ENCODE results near the gene POLD2. TPM values are rescaled to one million over a fixed set of nuclear protein-coding genes. Genes with fewer than 3 reads are reported as not detected.

Gene POLD2
- polyA plus RNA-seq, 2 donors: 60.1 to 94.9 TPM

GRCh38 chr7:44152971-44153947 is 29.9 kb upstream of the POLD2 start:
- no peaks in the 10 kb centered on the region for H3K9me3 ChIP-seq (ENCODE audit: control insufficient read depth in 2 of 2, insufficient read depth in 1 of 2, low read depth in 1 of 2, low read length in 1 of 2)
- no peaks in the 10 kb centered on the region for H3K27me3 ChIP-seq (ENCODE audit: control insufficient read depth in 1 of 2, insufficient read depth in 2 of 2, low read length in 2 of 2)
- 80% methylated on average over 22 of the region's 22 CpGs for WGBS, 2 donors
- H3K4me3 ChIP-seq (ENCODE audit: low read depth in 1 of 2, low read length in 2 of 2): no peak overlapping the region
- no peak overlapping the region for H3K27ac ChIP-seq (ENCODE audit: low read depth in 2 of 2, low read length in 1 of 2)
- H3K36me3 ChIP-seq (ENCODE audit: control insufficient read depth in 2 of 2, insufficient read depth in 2 of 2, low read length in 1 of 2): no peaks in the 10 kb centered on the region
- H3K4me1 ChIP-seq (ENCODE audit: control insufficient read depth in 2 of 2, insufficient read depth in 2 of 2, low read length in 1 of 2): peaks cover 0 to 4% of the 10 kb centered on the region in 2 donors

- Histone ChIP-seq H3K36me3 (ENCODE audit: control insufficient read depth in 2 of 2, insufficient read depth in 2 of 2, low read length in 1 of 2) (no peaks in the 10 kb centered on the region), H3K27ac (ENCODE audit: low read depth in 2 of 2, low read length in 1 of 2) (no peak overlapping the region), H3K4me3 (ENCODE audit: low read depth in 1 of 2, low read length in 2 of 2) (no peak overlapping the region), H3K9me3 (ENCODE audit: control insufficient read depth in 2 of 2, insufficient read depth in 1 of 2, low read depth in 1 of 2, low read length in 1 of 2) (no peaks in the 10 kb centered on the region), H3K27me3 (ENCODE audit: control insufficient read depth in 1 of 2, insufficient read depth in 2 of 2, low read length in 2 of 2) (no peaks in the 10 kb centered on the region), H3K4me1 (ENCODE audit: control insufficient read depth in 2 of 2, insufficient read depth in 2 of 2, low read length in 1 of 2) (peaks cover 0 to 4% of the 10 kb centered on the region in 2 donors)
- WGBS, 2 donors: 94 to 97% methylated on average over 9 of the region's 9 CpGs
Measured at GRCh38 chr7:44151956-44152355, 28.6 kb upstream of the POLD2 start.

GRCh38 chr7:44150966-44151941 is 27.9 kb upstream of the POLD2 start:
- 87 to 90% methylated on average over 16 of the region's 16 CpGs for WGBS, 2 donors
- Histone ChIP-seq H3K36me3 (ENCODE audit: control insufficient read depth in 2 of 2, insufficient read depth in 2 of 2, low read length in 1 of 2) (no peaks in the 10 kb centered on the region), H3K27me3 (ENCODE audit: control insufficient read depth in 1 of 2, insufficient read depth in 2 of 2, low read length in 2 of 2) (no peaks in the 10 kb centered on the region), H3K4me1 (ENCODE audit: control insufficient read depth in 2 of 2, insufficient read depth in 2 of 2, low read length in 1 of 2) (peaks cover 0 to 9% of the 10 kb centered on the region in 2 donors), H3K9me3 (ENCODE audit: control insufficient read depth in 2 of 2, insufficient read depth in 1 of 2, low read depth in 1 of 2, low read length in 1 of 2) (no peaks in the 10 kb centered on the region), H3K4me3 (ENCODE audit: low read depth in 1 of 2, low read length in 2 of 2) (no peak overlapping the region), H3K27ac (ENCODE audit: low read depth in 2 of 2, low read length in 1 of 2) (no peak overlapping the region)

GRCh38 chr7:44150466-44150832 is 27.1 kb upstream of the POLD2 start:
- Histone ChIP-seq H3K36me3 (ENCODE audit: control insufficient read depth in 2 of 2, insufficient read depth in 2 of 2, low read length in 1 of 2) (no peaks in the 10 kb centered on the region), H3K4me3 (ENCODE audit: low read depth in 1 of 2, low read length in 2 of 2) (no peak overlapping the region), H3K9me3 (ENCODE audit: control insufficient read depth in 2 of 2, insufficient read depth in 1 of 2, low read depth in 1 of 2, low read length in 1 of 2) (no peaks in the 10 kb centered on the region), H3K4me1 (ENCODE audit: control insufficient read depth in 2 of 2, insufficient read depth in 2 of 2, low read length in 1 of 2) (peaks cover 0 to 14% of the 10 kb centered on the region in 2 donors), H3K27ac (ENCODE audit: low read depth in 2 of 2, low read length in 1 of 2) (no peak overlapping the region), H3K27me3 (ENCODE audit: control insufficient read depth in 1 of 2, insufficient read depth in 2 of 2, low read length in 2 of 2) (no peaks in the 10 kb centered on the region)
- WGBS, 2 donors: 65 to 67% methylated on average over 5 of the region's 5 CpGs

- Histone ChIP-seq H3K36me3 (ENCODE audit: control insufficient read depth in 2 of 2, insufficient read depth in 2 of 2, low read length in 1 of 2) (no peaks in the 10 kb centered on the region), H3K4me1 (ENCODE audit: control insufficient read depth in 2 of 2, insufficient read depth in 2 of 2, low read length in 1 of 2) (peaks cover 0 to 18% of the 10 kb centered on the region in 2 donors), H3K9me3 (ENCODE audit: control insufficient read depth in 2 of 2, insufficient read depth in 1 of 2, low read depth in 1 of 2, low read length in 1 of 2) (no peaks in the 10 kb centered on the region), H3K27ac (ENCODE audit: low read depth in 2 of 2, low read length in 1 of 2) (no peak overlapping the region), H3K27me3 (ENCODE audit: control insufficient read depth in 1 of 2, insufficient read depth in 2 of 2, low read length in 2 of 2) (no peaks in the 10 kb centered on the region), H3K4me3 (ENCODE audit: low read depth in 1 of 2, low read length in 2 of 2) (no peak overlapping the region)
- WGBS, 2 donors: 84% methylated on average over 18 of the region's 18 CpGs
Measured at GRCh38 chr7:44149571-44150465, 26.5 kb upstream of the POLD2 start.

- 86 to 88% methylated on average over 9 of the region's 9 CpGs for WGBS, 2 donors
Measured at GRCh38 chr7:44148961-44149536, 25.7 kb upstream of the POLD2 start.

GRCh38 chr7:44148166-44148565 is 24.8 kb upstream of the POLD2 start:
- H3K4me1 ChIP-seq (ENCODE audit: control insufficient read depth in 2 of 2, insufficient read depth in 2 of 2, low read length in 1 of 2): peaks cover 0 to 18% of the 10 kb centered on the region in 2 donors
- WGBS, 2 donors: 83% methylated on average over 2 of the region's 2 CpGs
- H3K9me3 ChIP-seq (ENCODE audit: control insufficient read depth in 2 of 2, insufficient read depth in 1 of 2, low read depth in 1 of 2, low read length in 1 of 2): no peaks in the 10 kb centered on the region
- H3K27ac ChIP-seq (ENCODE audit: low read depth in 2 of 2, low read length in 1 of 2): no peak overlapping the region
- no peak overlapping the region for H3K4me3 ChIP-seq (ENCODE audit: low read depth in 1 of 2, low read length in 2 of 2)
- no peaks in the 10 kb centered on the region for H3K27me3 ChIP-seq (ENCODE audit: control insufficient read depth in 1 of 2, insufficient read depth in 2 of 2, low read length in 2 of 2)
- H3K36me3 ChIP-seq (ENCODE audit: control insufficient read depth in 2 of 2, insufficient read depth in 2 of 2, low read length in 1 of 2): no peaks in the 10 kb centered on the region

More at GRCh38 chr7:44148961-44149536, 25.7 kb upstream of the POLD2 start:
- H3K27ac ChIP-seq (ENCODE audit: low read depth in 2 of 2, low read length in 1 of 2): no peak overlapping the region
- H3K9me3 ChIP-seq (ENCODE audit: control insufficient read depth in 2 of 2, insufficient read depth in 1 of 2, low read depth in 1 of 2, low read length in 1 of 2): no peaks in the 10 kb centered on the region
- H3K27me3 ChIP-seq (ENCODE audit: control insufficient read depth in 1 of 2, insufficient read depth in 2 of 2, low read length in 2 of 2): no peaks in the 10 kb centered on the region
- H3K4me3 ChIP-seq (ENCODE audit: low read depth in 1 of 2, low read length in 2 of 2): no peak overlapping the region
- no peaks in the 10 kb centered on the region for H3K36me3 ChIP-seq (ENCODE audit: control insufficient read depth in 2 of 2, insufficient read depth in 2 of 2, low read length in 1 of 2)
- H3K4me1 ChIP-seq (ENCODE audit: control insufficient read depth in 2 of 2, insufficient read depth in 2 of 2, low read length in 1 of 2): peaks cover 0 to 18% of the 10 kb centered on the region in 2 donors

- no peak overlapping the region for H3K4me3 ChIP-seq (ENCODE audit: low read depth in 1 of 2, low read length in 2 of 2)
- H3K27ac ChIP-seq (ENCODE audit: low read depth in 2 of 2, low read length in 1 of 2): no peak overlapping the region
- no peaks in the 10 kb centered on the region for H3K27me3 ChIP-seq (ENCODE audit: control insufficient read depth in 1 of 2, insufficient read depth in 2 of 2, low read length in 2 of 2)
Measured at GRCh38 chr7:44147026-44147991, 24.0 kb upstream of the POLD2 start.

More at GRCh38 chr7:44147026-44147991, 24.0 kb upstream of the POLD2 start:
- Histone ChIP-seq H3K36me3 (ENCODE audit: control insufficient read depth in 2 of 2, insufficient read depth in 2 of 2, low read length in 1 of 2) (no peaks in the 10 kb centered on the region), H3K4me1 (ENCODE audit: control insufficient read depth in 2 of 2, insufficient read depth in 2 of 2, low read length in 1 of 2) (peaks cover 0 to 18% of the 10 kb centered on the region in 2 donors), H3K9me3 (ENCODE audit: control insufficient read depth in 2 of 2, insufficient read depth in 1 of 2, low read depth in 1 of 2, low read length in 1 of 2) (no peaks in the 10 kb centered on the region)
- 65 to 73% methylated on average over 33 of the region's 33 CpGs for WGBS, 2 donors
